HepG2 (cell line): ENCODE measurements around the gene BTAF1. TPM values are rescaled to one million over a fixed set of nuclear protein-coding genes. Genes with fewer than 3 reads are reported as not detected.

ENCODE experiments used
- ATAC-seq: fragments of 200-7000 bp; cut with Tn5 transposase; 3 replicates; pipeline ENCODE4 v1.9.1; 2020; ENCODE audit warnings: mild to moderate bottlenecking, moderate library complexity
- BruUV-seq: library from RNA; stranded (reverse); fragments of 400-500 nt; replicated peaks from 2 replicates; lab custom pipeline; 2021; lab: Mats Ljungman, UMichigan
- CTCF ChIA-PET: fragments of 300-600 bp; formaldehyde crosslinking; extraction: SDS; loops from one replicate; lab custom pipeline; 2021; ENCODE audit warnings: low total read pairs, inconsistent platforms, low intra/inter-chr PET ratio; lab: Yijun Ruan, JAX
- POLR2A ChIA-PET: fragments of 350-600 bp; sonication (Branson Sonifier 250); formaldehyde crosslinking; loops from one replicate; lab custom pipeline; 2020; ENCODE audit warnings: antibody characterized with exemption, inconsistent platforms; lab: Yijun Ruan, JAX
- DNase-seq: peaks from one replicate; pipeline ENCODE4 v3.0.0-alpha.2; 2015; ENCODE audit warnings: low spot score
- FAIRE-seq: peaks from 3 replicates; lab custom pipeline; 2011; peaks lifted over from hg19 to GRCh38; lab: Jason Lieb, UNC
- H2AFZ ChIP-seq: one replicate; pipeline ENCODE4 v1.6.1; 2011; ENCODE audit warnings: low read length, inconsistent platforms
- H3K27ac ChIP-seq: fragments of 300-600 bp; 3 replicates; pipeline ENCODE4 v1.8.0; 2011; ENCODE audit warnings: mixed run types, mild to moderate bottlenecking, mixed read lengths, low read length, inconsistent platforms; ENCODE audit not compliant: insufficient read depth; ENCODE audit errors: extremely low read length
- H3K27me3 ChIP-seq, 2 experiments: fragments of 200-600 bp in 1 of 2; 2 replicates in 1 of 2; 3 replicates in 1 of 2; pipeline versions ENCODE4 v1.6.0 to v1.8.0; 2011; ENCODE audit warnings: low read length in 2 of 2, mild to moderate bottlenecking in 2 of 2, moderate library complexity in 2 of 2, inconsistent platforms in 1 of 2; ENCODE audit not compliant: insufficient read depth in 2 of 2, control insufficient read depth in 1 of 2
- H3K36me3 ChIP-seq, 2 experiments: fragments of 200-600 bp in 1 of 2; replicated peaks in 1 of 2; 2 replicates in 1 of 2; 3 replicates in 1 of 2; pipeline versions ENCODE4 v1.5.1 to v1.8.0; 2011; ENCODE audit warnings: low read length in 2 of 2, inconsistent platforms in 1 of 2; ENCODE audit not compliant: insufficient read depth in 2 of 2, control insufficient read depth in 1 of 2
- H3K4me1 ChIP-seq: 2 replicates; pipeline ENCODE4 v1.5.1; 2012; ENCODE audit warnings: low read length, inconsistent platforms; ENCODE audit not compliant: insufficient read depth
- H3K4me2 ChIP-seq: 2 replicates; pipeline ENCODE4 v1.6.0; 2011; ENCODE audit warnings: low read depth, low read length, inconsistent platforms
- H3K4me3 ChIP-seq, 3 experiments: fragments of 200-600 bp in 1 of 3; sonication (generic), shearing (Covaris generic) in 1 of 3; replicated peaks in 1 of 3; 2 replicates each; pipeline ENCODE4 v1.5.1; 2011 to 2016; ENCODE audit warnings: low read length in 3 of 3, inconsistent platforms in 2 of 3, low read depth in 2 of 3, mild to moderate bottlenecking in 2 of 3, control low read depth in 1 of 3, mixed read lengths in 1 of 3; ENCODE audit not compliant: insufficient read depth in 1 of 3
- H3K79me2 ChIP-seq: one replicate; pipeline ENCODE4 v1.6.1; 2011; ENCODE audit warnings: low read length, inconsistent platforms; ENCODE audit not compliant: insufficient read depth
- H3K9ac ChIP-seq: 2 replicates; pipeline ENCODE4 v1.6.0; 2011; ENCODE audit warnings: mild to moderate bottlenecking, low read depth, low read length, inconsistent platforms; ENCODE audit not compliant: insufficient read depth
- H3K9me3 ChIP-seq: 2 replicates; pipeline ENCODE4 v1.5.1; 2012; ENCODE audit warnings: mild to moderate bottlenecking, low read length
- H4K20me1 ChIP-seq: 2 replicates; pipeline ENCODE4 v1.6.0; 2011; ENCODE audit warnings: inconsistent platforms, mild to moderate bottlenecking, low read length, moderate library complexity; ENCODE audit not compliant: insufficient read depth
- CBFB ChIP-seq: sonication (generic); formaldehyde crosslinking; IDR thresholded peaks from 2 replicates; pipeline ENCODE4 v1.4.0; 2020; ENCODE audit warnings: missing genetic modification reagents
- EZH2 ChIP-seq: conservative IDR thresholded peaks from 2 replicates; pipeline ENCODE4 v1.6.1; 2012; ENCODE audit warnings: mild to moderate bottlenecking, low read depth, low read length, moderate library complexity
- GATAD2A ChIP-seq: IDR thresholded peaks from 2 replicates; pipeline ENCODE4 v1.6.1; 2016
- SIX4 ChIP-seq: sonication (generic); formaldehyde crosslinking; IDR thresholded peaks from 2 replicates; pipeline ENCODE4 v1.4.0; 2020; ENCODE audit warnings: missing genetic modification reagents
- ZBTB21 ChIP-seq: sonication (generic); formaldehyde crosslinking; IDR thresholded peaks from 2 replicates; pipeline ENCODE4 v1.4.0; 2020; ENCODE audit warnings: missing genetic modification reagents
- ZEB1 ChIP-seq: IDR thresholded peaks from 2 replicates; pipeline ENCODE4 v1.6.1; 2012; ENCODE audit warnings: mild to moderate bottlenecking, low read depth, inconsistent platforms; ENCODE audit not compliant: insufficient replicate concordance
- ZNF234 ChIP-seq: sonication (generic); formaldehyde crosslinking; conservative IDR thresholded peaks from 2 replicates; pipeline ENCODE4 v1.5.1; 2020; ENCODE audit warnings: mild to moderate bottlenecking, missing genetic modification reagents
- ZNF253 ChIP-seq: sonication (generic); formaldehyde crosslinking; IDR thresholded peaks from 2 replicates; pipeline ENCODE4 v1.8.0; 2022; ENCODE audit warnings: mild to moderate bottlenecking, missing genetic modification reagents, borderline replicate concordance
- ZNF296 ChIP-seq: sonication (generic); formaldehyde crosslinking; conservative IDR thresholded peaks from 2 replicates; pipeline ENCODE4 v1.5.0; 2020; ENCODE audit warnings: mild to moderate bottlenecking, missing genetic modification reagents
- ZNF558 ChIP-seq: sonication (generic); formaldehyde crosslinking; IDR thresholded peaks from 2 replicates; pipeline ENCODE4 v1.9.0; 2022; ENCODE audit warnings: mild to moderate bottlenecking, missing genetic modification reagents, borderline replicate concordance
- WGBS: methylation state at CpG from one replicate; pipeline ENCODE4 v1.1.6; 2017; ENCODE audit warnings: low lambda C conversion rate; 5-methylcytosine and 5-hydroxymethylcytosine counted together
- in situ Hi-C: cut with HindIII; loops from 2 replicates; pipeline ENCODE4 v1.10.0; 2017; ENCODE audit warnings: low pct_unique_long_range_greater_than_20kb; ENCODE audit not compliant: extremely low pct_ligation_motif_present
- intact Hi-C: fragments of 100-400 bp; cut with micrococcal nuclease; formaldehyde crosslinking; loops from one replicate; pipeline ENCODE4 v1.10.0; 2022; ENCODE audit not compliant: unreplicated experiment
- polyA plus RNA-seq, 8 experiments: library from polyadenylated mRNA; depleted of rRNA in 3 of 8; stranded (reverse) in 7 of 8; unstranded in 1 of 8; fragments of >200 nt; fragmentation: Illumina TruSeq in 4 of 8; extraction: Trizol in 4 of 8; gene quantifications; 2 replicates each; pipeline versions ENCODE4 v1.2.1 to v1.2.3, GENCODE V29; 2011 to 2016; ENCODE audit warnings: low read depth in 4 of 8, missing spikeins in 1 of 8, mixed read lengths in 1 of 8; ENCODE audit not compliant: insufficient read depth in 1 of 8
- total RNA-seq, 5 experiments: library from RNA; depleted of rRNA; stranded (reverse); fragments of >200 nt; fragmentation: Illumina TruSeq; extraction: Trizol; gene quantifications; 2 replicates each; pipeline ENCODE4 v1.2.3, GENCODE V29; 2016; ENCODE audit warnings: low read depth in 1 of 5
- TF ChIP-seq, protein P1 (sequence below): sonication (generic); formaldehyde crosslinking; IDR thresholded peaks from 2 replicates; pipeline ENCODE4 v1.4.0; 2020; ENCODE audit warnings: mild to moderate bottlenecking, missing genetic modification reagents
- TF ChIP-seq, protein P2 (sequence below): sonication (generic); formaldehyde crosslinking; IDR thresholded peaks from 2 replicates; pipeline ENCODE4 v1.8.1; 2023; ENCODE audit warnings: mild to moderate bottlenecking, missing genetic modification reagents
- TF ChIP-seq, protein P3 (sequence below), 2 experiments: fragments of 450-650 bp in 1 of 2; sonication (generic) in 1 of 2; formaldehyde crosslinking; IDR thresholded peaks; 2 replicates each; pipeline versions ENCODE4 v1.5.0 to v1.8.0; 2020 to 2022; ENCODE audit warnings: mild to moderate bottlenecking in 1 of 2, missing genetic modification reagents in 1 of 2
- TF ChIP-seq, protein P4 (sequence below): sonication (generic); formaldehyde crosslinking; IDR thresholded peaks from 2 replicates; pipeline ENCODE4 v1.8.1; 2023; ENCODE audit warnings: mild to moderate bottlenecking, missing genetic modification reagents, borderline replicate concordance
- TF ChIP-seq, protein P5 (sequence below): sonication (generic); formaldehyde crosslinking; IDR thresholded peaks from 2 replicates; pipeline ENCODE4 v1.4.0; 2020; ENCODE audit warnings: mild to moderate bottlenecking, missing genetic modification reagents

The BTAF1 gene
- total and polyA plus RNA-seq, 2 of the 13 experiments (the other 11 are each of a cell fraction or from before 2014, with no cell fraction given) = 38.6 to 54.1 TPM

DNA sequence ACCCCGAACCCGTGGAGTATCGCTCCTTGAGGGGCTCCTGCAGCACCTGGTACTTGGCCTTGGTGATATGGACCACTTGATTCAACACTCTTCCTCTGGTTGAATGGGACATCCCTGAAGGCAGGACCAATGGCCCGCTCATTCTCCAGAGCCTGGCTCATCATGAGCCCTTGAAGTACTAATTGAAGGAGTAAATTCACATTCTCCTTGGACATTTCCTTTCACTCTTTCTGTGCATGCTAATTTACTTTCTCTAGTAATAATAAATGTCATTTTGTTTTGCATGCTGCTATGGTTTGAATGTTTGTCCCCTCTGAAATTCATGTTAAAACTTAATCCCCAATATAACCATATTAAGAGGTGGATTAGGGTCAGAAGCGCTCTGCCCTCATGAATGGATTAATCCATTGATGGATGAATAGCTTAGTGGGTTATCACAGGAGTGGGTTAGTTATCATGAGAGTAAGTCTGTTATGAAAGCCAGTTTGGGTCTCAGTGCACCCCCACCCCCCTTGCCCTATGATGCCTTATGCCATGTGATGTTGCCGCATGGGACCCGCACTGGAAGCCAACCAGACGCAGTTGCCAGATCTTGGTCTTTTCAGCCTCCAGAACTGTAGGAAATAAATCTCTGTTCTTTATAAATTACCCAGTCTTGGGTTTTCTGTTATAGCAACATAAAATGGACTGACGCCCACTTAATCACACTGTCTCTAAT, 38.0 kb upstream of the BTAF1 start:
- Histone ChIP-seq H2AFZ (no peak overlapping the region), H3K79me2 (no peaks in the 10 kb centered on the region), H3K9ac (no peak overlapping the region), H3K4me3 (no peak overlapping the region), H4K20me1 (no peaks in the 10 kb centered on the region), H3K4me2 (no peak overlapping the region), H3K27ac (no peak overlapping the region), H3K27me3 (peaks cover 0 to 10% of the 10 kb centered on the region in 2 experiments; a peak in 2 of 5 replicates), H3K4me1 (peaks cover 36% of the 10 kb centered on the region), H3K36me3 (no peaks in the 10 kb centered on the region), H3K9me3 (no peaks in the 10 kb centered on the region)
- CTCF ChIA-PET = no interaction called here
- no peak for TF ChIP-seq CBFB (CRISPR knock-in tag)
- TF ChIP-seq ZNF558 = no peak
- no peak for TF ChIP-seq EZH2
- TF ChIP-seq ZBTB21 (CRISPR knock-in tag) = no peak
- TF ChIP-seq GATAD2A (CRISPR knock-in tag) = no peak
- 89% methylated on average over 7 of the region's 9 CpGs for WGBS
- in situ Hi-C loops (no loop called here), intact Hi-C loops (no loop called here)
- DNase-seq (no peak), ATAC-seq (no peak), FAIRE-seq (no peak)
- no TSS peak for BruUV-seq
- POLR2A ChIA-PET = interaction anchor here (2.0 kb wide), 1 partner anchor 23 kb away, joined by 13 read pairs; the partner anchor contains the start of gene FGFBP3

DNA sequence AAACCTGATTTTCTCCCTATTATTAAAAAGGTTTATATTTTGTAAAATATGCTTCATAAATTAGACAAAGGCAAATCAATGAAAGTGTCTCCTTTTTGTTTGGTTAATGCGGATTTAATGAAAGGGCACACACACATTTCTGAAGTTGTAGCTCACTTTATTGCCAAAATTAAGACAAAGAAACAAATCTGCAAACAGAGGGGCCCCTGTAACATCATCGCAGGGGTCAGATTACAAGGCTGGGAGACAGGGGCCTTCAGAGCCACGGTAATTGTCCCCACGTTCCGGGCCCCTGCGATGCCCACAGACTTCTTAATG, 36.7 kb upstream of the BTAF1 start:
- WGBS = 13% methylated on average over 6 of the region's 6 CpGs
- no peak for FAIRE-seq
- H3K4me3 ChIP-seq = peak overlapping the region; percentile 56 to 69 (median 60); a peak in 5 of 6 replicates
- H3K4me2 ChIP-seq = peak overlapping the region; percentile 93
- no peaks in the 10 kb centered on the region for H4K20me1 ChIP-seq
- no peak for ATAC-seq
- peaks cover 0 to 10% of the 10 kb centered on the region in 2 experiments; a peak in 1 of 5 replicates for H3K27me3 ChIP-seq
- H3K9me3 ChIP-seq = no peaks in the 10 kb centered on the region
- H2AFZ ChIP-seq = no peak overlapping the region
- peak overlapping the region; percentile 20 for H3K27ac ChIP-seq
- H3K36me3 ChIP-seq = no peaks in the 10 kb centered on the region
- POLR2A ChIA-PET = interaction anchor here (1.0 to 2.0 kb wide), 3 partner anchors 21 to 89 kb away, joined by 3 to 13 read pairs (median 4); partner anchors contain the start of genes BTAF1, FGFBP3 and TNKS2
- DNase-seq = no peak
- H3K79me2 ChIP-seq = no peaks in the 10 kb centered on the region
- CTCF ChIA-PET = no interaction called here
- H3K4me1 ChIP-seq = peaks cover 50% of the 10 kb centered on the region
- no peak overlapping the region for H3K9ac ChIP-seq
- no TSS peak for BruUV-seq
- intact Hi-C loops (no loop called here), in situ Hi-C loops (no loop called here)
- TF ChIP-seq, protein P1, sequence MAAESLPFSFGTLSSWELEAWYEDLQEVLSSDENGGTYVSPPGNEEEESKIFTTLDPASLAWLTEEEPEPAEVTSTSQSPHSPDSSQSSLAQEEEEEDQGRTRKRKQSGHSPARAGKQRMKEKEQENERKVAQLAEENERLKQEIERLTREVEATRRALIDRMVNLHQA (CRISPR knock-in tag) = no peak
- TF ChIP-seq ZEB1 (peak; percentile 4), ZNF253 (no peak), ZNF296 (CRISPR knock-in tag) (no peak), ZNF234 (CRISPR knock-in tag) (no peak), SIX4 (CRISPR knock-in tag) (peak; percentile 91)
- TF ChIP-seq, protein P2, sequence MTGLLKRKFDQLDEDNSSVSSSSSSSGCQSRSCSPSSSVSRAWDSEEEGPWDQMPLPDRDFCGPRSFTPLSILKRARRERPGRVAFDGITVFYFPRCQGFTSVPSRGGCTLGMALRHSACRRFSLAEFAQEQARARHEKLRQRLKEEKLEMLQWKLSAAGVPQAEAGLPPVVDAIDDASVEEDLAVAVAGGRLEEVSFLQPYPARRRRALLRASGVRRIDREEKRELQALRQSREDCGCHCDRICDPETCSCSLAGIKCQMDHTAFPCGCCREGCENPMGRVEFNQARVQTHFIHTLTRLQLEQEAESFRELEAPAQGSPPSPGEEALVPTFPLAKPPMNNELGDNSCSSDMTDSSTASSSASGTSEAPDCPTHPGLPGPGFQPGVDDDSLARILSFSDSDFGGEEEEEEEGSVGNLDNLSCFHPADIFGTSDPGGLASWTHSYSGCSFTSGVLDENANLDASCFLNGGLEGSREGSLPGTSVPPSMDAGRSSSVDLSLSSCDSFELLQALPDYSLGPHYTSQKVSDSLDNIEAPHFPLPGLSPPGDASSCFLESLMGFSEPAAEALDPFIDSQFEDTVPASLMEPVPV (CRISPR knock-in tag) = 0 out of 2 replicates have a peak, but pooled peaks have one; percentile 9
- TF ChIP-seq, protein P3, sequence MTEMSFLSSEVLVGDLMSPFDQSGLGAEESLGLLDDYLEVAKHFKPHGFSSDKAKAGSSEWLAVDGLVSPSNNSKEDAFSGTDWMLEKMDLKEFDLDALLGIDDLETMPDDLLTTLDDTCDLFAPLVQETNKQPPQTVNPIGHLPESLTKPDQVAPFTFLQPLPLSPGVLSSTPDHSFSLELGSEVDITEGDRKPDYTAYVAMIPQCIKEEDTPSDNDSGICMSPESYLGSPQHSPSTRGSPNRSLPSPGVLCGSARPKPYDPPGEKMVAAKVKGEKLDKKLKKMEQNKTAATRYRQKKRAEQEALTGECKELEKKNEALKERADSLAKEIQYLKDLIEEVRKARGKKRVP (CRISPR knock-in tag; IDR thresholded peaks at IDR 0.05) = no peak
- TF ChIP-seq, protein P4, sequence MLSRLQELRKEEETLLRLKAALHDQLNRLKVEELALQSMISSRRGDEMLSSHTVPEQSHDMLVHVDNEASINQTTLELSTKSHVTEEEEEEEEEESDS (CRISPR knock-in tag) = no peak
- TF ChIP-seq, protein P5, sequence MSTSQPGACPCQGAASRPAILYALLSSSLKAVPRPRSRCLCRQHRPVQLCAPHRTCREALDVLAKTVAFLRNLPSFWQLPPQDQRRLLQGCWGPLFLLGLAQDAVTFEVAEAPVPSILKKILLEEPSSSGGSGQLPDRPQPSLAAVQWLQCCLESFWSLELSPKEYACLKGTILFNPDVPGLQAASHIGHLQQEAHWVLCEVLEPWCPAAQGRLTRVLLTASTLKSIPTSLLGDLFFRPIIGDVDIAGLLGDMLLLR (CRISPR knock-in tag) = no peak
